ENCODE data around the gene TNIP3. TPM values are rescaled to one million over a fixed set of nuclear protein-coding genes. Genes with fewer than 3 reads are reported as not detected.

Gene TNIP3
- total and polyA plus RNA-seq, 2 of the 4 experiments (the other 2 are of a cell fraction): 0.10 to 0.18 TPM

- no peak overlapping the region for H3K4ac ChIP-seq (ENCODE audit: low read depth, low read length)
- no peak overlapping the region for H3K9ac ChIP-seq (ENCODE audit: low read depth, low read length)
- no peak overlapping the region for H2AK5ac ChIP-seq (ENCODE audit: low read depth, low read length)
- H4K91ac ChIP-seq (ENCODE audit: insufficient read depth, low read depth, low read length): no peak overlapping the region
- H2BK120ac ChIP-seq (ENCODE audit: low read depth, low read length): no peak overlapping the region
- H2BK15ac ChIP-seq (ENCODE audit: low read depth, low read length): no peak overlapping the region
- H2BK20ac ChIP-seq (ENCODE audit: low read depth, low read length): no peak overlapping the region
- no peak overlapping the region for H3K23ac ChIP-seq (ENCODE audit: low read depth, low read length)
- H3K14ac ChIP-seq (replicated peaks; ENCODE audit: low read depth, low read length): no peak overlapping the region
- no peak overlapping the region for H4K5ac ChIP-seq (ENCODE audit: low read depth, low read length)
- H3K56ac ChIP-seq (ENCODE audit: extremely low read depth, insufficient read depth, low read length): no peak overlapping the region
- TF ChIP-seq SMC3 (IDR thresholded peaks at IDR 0.05; ENCODE audit: low read depth, low read length) (no peak), ELK1 (IDR thresholded peaks at IDR 0.05; ENCODE audit: borderline replicate concordance, low read depth, low read length) (no peak), POLR2A (IDR thresholded peaks at IDR 0.05; ENCODE audit: low read depth, low read length) (no peak), RFX5 (IDR thresholded peaks at IDR 0.05; ENCODE audit: low read depth, low read length) (no peak), RAD21 (IDR thresholded peaks at IDR 0.05; ENCODE audit: low read length) (no peak), MAFK (IDR thresholded peaks at IDR 0.05; ENCODE audit: low read depth, low read length) (no peak), USF2 (IDR thresholded peaks at IDR 0.05; ENCODE audit: low read depth, low read length) (no peak), BHLHE40 (IDR thresholded peaks at IDR 0.05; ENCODE audit: low read depth, low read length) (no peak), RCOR1 (IDR thresholded peaks at IDR 0.05; ENCODE audit: insufficient replicate concordance, low read length) (no peak), MAZ (IDR thresholded peaks at IDR 0.05; ENCODE audit: borderline replicate concordance, low read depth, low read length) (no peak), CEBPB (IDR thresholded peaks at IDR 0.05; ENCODE audit: low read depth, low read length) (no peak), MXI1 (IDR thresholded peaks at IDR 0.05; ENCODE audit: borderline replicate concordance, low read depth, low read length) (no peak), NFE2L2 (IDR thresholded peaks at IDR 0.05; ENCODE audit: low read depth, low read length) (no peak), CHD1 (IDR thresholded peaks at IDR 0.05; ENCODE audit: low read depth, low read length) (no peak), CTCF (conservative IDR thresholded peaks at IDR 0.05; ENCODE audit: low read depth, low read length) (no peak), FOS (IDR thresholded peaks at IDR 0.05; ENCODE audit: low read depth, low read length) (no peak)
- no peaks in the 10 kb centered on the region for H3K79me1 ChIP-seq (ENCODE audit: low read depth in 1 of 2, low read length in 2 of 2)
- intact Hi-C loops (cut with micrococcal nuclease) (loop anchor here (1.0 to 10.0 kb wide), 4 partner anchors 377 to 1781 kb away; no protein-coding TSS in a partner anchor), in situ Hi-C loops (cut with MboI; ENCODE audit: low sequenced_read_pairs) (loop anchor here (10.0 to 25.0 kb wide), 2 partner anchors 384 to 1021 kb away; no protein-coding TSS in a partner anchor), dilution Hi-C loops (cut with HindIII; ENCODE audit: low sequenced_read_pairs, unreplicated experiment) (no loop called here)
- H3K27me3 ChIP-seq (ENCODE audit: control insufficient read depth, insufficient read depth, low read length): 0 out of 2 replicates have a peak, but pooled peaks cover 2% of the 10 kb centered on the region
- no peak overlapping the region for H4K8ac ChIP-seq (ENCODE audit: low read depth in 2 of 2, low read length in 2 of 2)
- H3K9me1 ChIP-seq (ENCODE audit: insufficient read depth, low read length): no peaks in the 10 kb centered on the region
- H2AK9ac ChIP-seq (replicated peaks; ENCODE audit: low read depth, low read length, poor library complexity): no peak overlapping the region
- H2AFZ ChIP-seq (replicated peaks; ENCODE audit: low read length, poor library complexity): no peak overlapping the region
- DNase-seq (no peak), ATAC-seq (ENCODE audit: low read depth) (no peak)
- H3K36me3 ChIP-seq (ENCODE audit: control insufficient read depth, insufficient read depth, low read length): no peaks in the 10 kb centered on the region
- no peaks in the 10 kb centered on the region for H3K9me3 ChIP-seq (ENCODE audit: control insufficient read depth, insufficient read depth, low read length)
- H3K4me3 ChIP-seq (ENCODE audit: insufficient read depth, low read depth, low read length): no peak overlapping the region
- H3K27ac ChIP-seq (ENCODE audit: insufficient read depth, low read length): no peak overlapping the region
- ChIA-PET POLR2A (ENCODE audit: unreplicated experiment) (no interaction called here), CTCF (no interaction called here)
- no peak overlapping the region for H3K4me2 ChIP-seq (ENCODE audit: low read depth, low read length)
- H2BK5ac ChIP-seq (ENCODE audit: low read depth, low read length, poor library complexity, severe bottlenecking): no peak overlapping the region
- no peak overlapping the region for H3K18ac ChIP-seq (ENCODE audit: low read depth, low read length)
- no TSS peak for BruUV-seq (replicated peaks)
- no peaks in the 10 kb centered on the region for H4K20me1 ChIP-seq (ENCODE audit: insufficient read depth, low read length)
- no peaks in the 10 kb centered on the region for H3K4me1 ChIP-seq (ENCODE audit: control insufficient read depth, insufficient read depth, low read length)
These were observed 67.9 kb downstream of the TNIP3 start for GRCh38 chr4:121096191-121096590.
